ENCODE results near the gene DGCR8. TPM values are rescaled to one million over a fixed set of nuclear protein-coding genes. Genes with fewer than 3 reads are reported as not detected.

Gene DGCR8
- total RNA-seq, 1 donor from 2014 or later: 35.5 TPM

- Histone ChIP-seq H3K27me3 (no peaks in the 10 kb centered on the region), H3K27ac (no peak overlapping the region), H3K9me3 (no peaks in the 10 kb centered on the region), H3K4me1 (no peaks in the 10 kb centered on the region), H3K4me3 (no peak overlapping the region), H3K36me3 (peaks cover 77% of the 10 kb centered on the region)
- no peak for ATAC-seq
- intact Hi-C loops (cut with DNase I): no loop called here
- TF ChIP-seq CTCF (IDR thresholded peaks at IDR 0.05): no peak
- DNase-seq: no peak
These were observed 22.3 kb upstream of the DGCR8 start for GRCh38 chr22:20057596-20058268.

- ATAC-seq (no peak), DNase-seq (no peak)
- H3K36me3 ChIP-seq: peaks cover 77% of the 10 kb centered on the region
- no peak overlapping the region for H3K27ac ChIP-seq
- H3K4me3 ChIP-seq: no peak overlapping the region
- no peaks in the 10 kb centered on the region for H3K4me1 ChIP-seq
- TF ChIP-seq CTCF (IDR thresholded peaks at IDR 0.05): no peak
- H3K27me3 ChIP-seq: no peaks in the 10 kb centered on the region
- H3K9me3 ChIP-seq: no peaks in the 10 kb centered on the region
- intact Hi-C loops (cut with DNase I): no loop called here
These were observed 20.9 kb upstream of the DGCR8 start for GRCh38 chr22:20058989-20059770.

GRCh38 chr22:20060700-20061480 lies 19.2 kb upstream of the DGCR8 start:
- intact Hi-C loops (cut with DNase I): no loop called here
- no peak for ATAC-seq
- Histone ChIP-seq H3K27me3 (no peaks in the 10 kb centered on the region), H3K36me3 (peaks cover 71% of the 10 kb centered on the region), H3K4me3 (no peak overlapping the region), H3K9me3 (no peaks in the 10 kb centered on the region), H3K27ac (no peak overlapping the region), H3K4me1 (no peaks in the 10 kb centered on the region)
- peak; percentile 16 for TF ChIP-seq CTCF (IDR thresholded peaks at IDR 0.05)
- no peak for DNase-seq

- no peak for DNase-seq
- intact Hi-C loops (cut with DNase I): no loop called here
- H3K9me3 ChIP-seq: no peaks in the 10 kb centered on the region
- H3K27me3 ChIP-seq: no peaks in the 10 kb centered on the region
- no peak overlapping the region for H3K27ac ChIP-seq
- no peak overlapping the region for H3K4me3 ChIP-seq
- no peak for TF ChIP-seq CTCF (IDR thresholded peaks at IDR 0.05)
- ATAC-seq: peak; percentile 24
- H3K36me3 ChIP-seq: peaks cover 65% of the 10 kb centered on the region
- H3K4me1 ChIP-seq: no peaks in the 10 kb centered on the region
These were observed 18.6 kb upstream of the DGCR8 start for GRCh38 chr22:20061481-20061861.

GRCh38 chr22:20062043-20062765 lies 17.8 kb upstream of the DGCR8 start:
- Histone ChIP-seq H3K36me3 (peaks cover 58% of the 10 kb centered on the region), H3K4me3 (no peak overlapping the region), H3K27me3 (no peaks in the 10 kb centered on the region), H3K9me3 (no peaks in the 10 kb centered on the region), H3K4me1 (no peaks in the 10 kb centered on the region), H3K27ac (no peak overlapping the region)
- intact Hi-C loops (cut with DNase I): no loop called here
- TF ChIP-seq CTCF (IDR thresholded peaks at IDR 0.05): no peak
- DNase-seq: no peak
- ATAC-seq: no peak
